Body of pancreas (tissue), 4 donors: ENCODE data around the gene MROH9. TPM values are rescaled to one million over a fixed set of nuclear protein-coding genes. Genes with fewer than 3 reads are reported as not detected.

Experiments used
- ATAC-seq: fragments of 150-250 bp; one replicate; pipeline ENCODE4 v1.9.1; 2016
- DNase-seq, 4 donors: peaks; one replicate each; pipeline ENCODE4 v3.0.0-alpha.2; 2019
- H3K27ac ChIP-seq, 4 donors: fragments of 200-600 bp; sonication (generic); 1 replicate in 3 of 4; 2 replicates in 1 of 4; pipeline versions ENCODE4 v1.5.1 to v1.6.1; 2016 to 2019; ENCODE audit warnings: mild to moderate bottlenecking in 1 of 4, mixed read lengths in 1 of 4, moderate library complexity in 1 of 4
- H3K27me3 ChIP-seq, 2 donors: fragments of 200-600 bp; sonication (generic); one replicate each; pipeline ENCODE4 v1.6.0; 2016; ENCODE audit warnings: mild to moderate bottlenecking in 1 of 2
- H3K36me3 ChIP-seq, 2 donors: fragments of 200-600 bp; sonication (generic); replicated peaks in 1 of 2; 2 replicates each; pipeline ENCODE4 v1.5.1; 2016; ENCODE audit warnings: low read depth in 2 of 2; ENCODE audit not compliant: insufficient read depth in 1 of 2
- H3K4me1 ChIP-seq: fragments of 200-600 bp; sonication (generic); one replicate; pipeline ENCODE4 v1.6.0; 2016
- H3K4me3 ChIP-seq, 2 donors: fragments of 200-600 bp; sonication (generic); 1 replicate in 1 of 2; 2 replicates in 1 of 2; pipeline ENCODE4 v1.5.1; 2016 to 2019
- H3K9me3 ChIP-seq, 3 donors: fragments of 200-600 bp; sonication (generic); 1 replicate in 2 of 3; 2 replicates in 1 of 3; pipeline ENCODE4 v1.5.1; 2016
- CTCF ChIP-seq, 7 experiments: fragments of 450-650 bp in 4 of 7; fragments of 200-600 bp in 3 of 7; sonication (generic) in 3 of 7; IDR thresholded peaks; one replicate each; pipeline ENCODE4 v1.5.1; 2016 to 2019; ENCODE audit warnings: antibody characterized with exemption in 7 of 7
- POLR2A ChIP-seq, 3 donors: fragments of 450-650 bp; IDR thresholded peaks; one replicate each; pipeline ENCODE4 v1.6.1; 2016; ENCODE audit warnings: antibody characterized with exemption in 3 of 3, mild to moderate bottlenecking in 2 of 3
- WGBS, 2 donors: methylation state at CpG; one replicate each; pipeline ENCODE4 v1.1.5; 2017; 5-methylcytosine and 5-hydroxymethylcytosine counted together
- intact Hi-C: fragments of 100-400 bp; cut with DNase I; formaldehyde crosslinking; loops from one replicate; pipeline ENCODE4 v1.15.1; 2023
- total RNA-seq, 2 donors: library from RNA; depleted of rRNA; stranded (reverse); fragments of >200 nt; gene quantifications; one replicate each; pipeline ENCODE4 v1.1.0, GENCODE V29; 2016

Gene MROH9
- total RNA-seq, 2 donors from 2014 or later = not detected

GRCh38 chr1:171087896-171088295 lies 152.6 kb downstream of the MROH9 start:
- Histone ChIP-seq H3K27ac (no peak overlapping the region), H3K4me3 (no peak overlapping the region), H3K27me3 (no peaks in the 10 kb centered on the region), H3K9me3 (no peaks in the 10 kb centered on the region), H3K4me1 (no peaks in the 10 kb centered on the region), H3K36me3 (no peaks in the 10 kb centered on the region)
- ATAC-seq = no peak
- intact Hi-C loops = no loop called here
- DNase-seq = no peak
- TF ChIP-seq CTCF (IDR thresholded peaks at IDR 0.05) (no peak), POLR2A (IDR thresholded peaks at IDR 0.05) (no peak)

GRCh38 chr1:171090604-171091003 lies 155.3 kb downstream of the MROH9 start, which contains the start of gene FMO3:
TSS of gene FMO3 (plus strand) at chr1:171090905. CDS start at chr1:171092659, 1,754 bp downstream.
- WGBS, 2 donors = 68 to 76% methylated on average over 5 of the region's 5 CpGs
- Histone ChIP-seq H3K27ac (no peak within 1 kb of the TSS), H3K27me3 (no peaks in the 10 kb centered on the region), H3K4me3 (no peak within 1 kb of the TSS), H3K4me1 (no peaks in the 10 kb centered on the region), H3K9me3 (no peaks in the 10 kb centered on the region), H3K36me3 (no peaks in the 10 kb centered on the region)
- intact Hi-C loops = no loop called here
- DNase-seq = no peak
- no peak for ATAC-seq
- TF ChIP-seq POLR2A (IDR thresholded peaks at IDR 0.05) (no peak), CTCF (IDR thresholded peaks at IDR 0.05) (no peak)

- no peaks in the 10 kb centered on the region for H3K9me3 ChIP-seq
- DNase-seq = no peak
- TF ChIP-seq POLR2A (IDR thresholded peaks at IDR 0.05) (no peak), CTCF (IDR thresholded peaks at IDR 0.05) (no peak)
- H3K4me3 ChIP-seq = no peak overlapping the region
- H3K27me3 ChIP-seq = no peaks in the 10 kb centered on the region
- ATAC-seq = no peak
- intact Hi-C loops = no loop called here
- 91 to 100% methylated on average over 1 of the region's 1 CpG for WGBS, 2 donors
- H3K4me1 ChIP-seq = no peaks in the 10 kb centered on the region
- H3K36me3 ChIP-seq = no peaks in the 10 kb centered on the region
- no peak overlapping the region for H3K27ac ChIP-seq
These were observed 168.5 kb downstream of the MROH9 start for GRCh38 chr1:171103862-171104261.

GRCh38 chr1:171107262-171107940 lies 172.1 kb downstream of the MROH9 start:
- Histone ChIP-seq H3K27me3 (no peaks in the 10 kb centered on the region), H3K4me3 (no peak overlapping the region), H3K36me3 (no peaks in the 10 kb centered on the region), H3K27ac (no peak overlapping the region), H3K9me3 (no peaks in the 10 kb centered on the region), H3K4me1 (no peaks in the 10 kb centered on the region)
- intact Hi-C loops = no loop called here
- no peak for ATAC-seq
- DNase-seq = no peak
- TF ChIP-seq POLR2A (IDR thresholded peaks at IDR 0.05) (no peak), CTCF (IDR thresholded peaks at IDR 0.05) (no peak)
- 63% methylated on average over 3 of the region's 3 CpGs for WGBS, 2 donors

GRCh38 chr1:171107969-171108368 lies 172.6 kb downstream of the MROH9 start:
- Histone ChIP-seq H3K27me3 (no peaks in the 10 kb centered on the region), H3K27ac (no peak overlapping the region), H3K4me1 (no peaks in the 10 kb centered on the region), H3K36me3 (no peaks in the 10 kb centered on the region), H3K9me3 (no peaks in the 10 kb centered on the region), H3K4me3 (no peak overlapping the region)
- no peak for DNase-seq
- no peak for TF ChIP-seq POLR2A (IDR thresholded peaks at IDR 0.05)
- no peak for TF ChIP-seq CTCF (IDR thresholded peaks at IDR 0.05)
- 38 to 64% methylated on average over 8 of the region's 8 CpGs for WGBS, 2 donors
- no peak for ATAC-seq
- intact Hi-C loops = no loop called here
